Measurements from ENCODE around the gene BTBD6. TPM values are rescaled to one million over a fixed set of nuclear protein-coding genes. Genes with fewer than 3 reads are reported as not detected.

BTBD6 gene
- total and polyA plus RNA-seq, 9 of the 15 experiments (the other 6 are each of a cell fraction or from before 2014, with no cell fraction given): not detected

- TF ChIP-seq E2F6 (IDR thresholded peaks at IDR 0.05; ENCODE audit: borderline replicate concordance in 1 of 2, extremely low read depth in 1 of 2, insufficient read depth in 1 of 2, insufficient read length in 1 of 2, low read depth in 1 of 2, low read length in 1 of 2, poor library complexity in 1 of 2, severe bottlenecking in 1 of 2): no peak
- TF ChIP-seq ZNF347 (CRISPR knock-in tag; IDR thresholded peaks at IDR 0.05; ENCODE audit: low read depth): no peak
- TF ChIP-seq ATF7 (IDR thresholded peaks at IDR 0.05): no peak
- TF ChIP-seq JUN (IDR thresholded peaks at IDR 0.05; ENCODE audit: borderline replicate concordance, low read depth, low read length): no peak
- no peak for TF ChIP-seq JUN (CRISPR knock-in tag; IDR thresholded peaks at IDR 0.05; ENCODE audit: borderline replicate concordance)
- TF ChIP-seq FOXJ3 (CRISPR knock-in tag; IDR thresholded peaks at IDR 0.05): no peak
- TF ChIP-seq ATF6 (CRISPR knock-in tag; IDR thresholded peaks at IDR 0.05): no peak
- TF ChIP-seq OTX1 (CRISPR knock-in tag; IDR thresholded peaks at IDR 0.05): no peak
- TF ChIP-seq ETS1 (conservative IDR thresholded peaks at IDR 0.05; ENCODE audit: control insufficient read depth, low read depth, low read length): no peak
- no peak for TF ChIP-seq SETDB1 (IDR thresholded peaks at IDR 0.05; ENCODE audit: low read length)
- TF ChIP-seq TRIM28 (IDR thresholded peaks at IDR 0.05): no peak
- TF ChIP-seq GABPB2 (CRISPR knock-in tag; conservative IDR thresholded peaks at IDR 0.05): no peak
Observed at GRCh38 chr14:105251920-105252319, 3.6 kb downstream of the BTBD6 start (continued).
